ENCODE measurements around the gene FAM200B. TPM values are rescaled to one million over a fixed set of nuclear protein-coding genes. Genes with fewer than 3 reads are reported as not detected.

FAM200B gene
- total RNA-seq, 1 donor from 2014 or later, result 29.3 TPM

DNA sequence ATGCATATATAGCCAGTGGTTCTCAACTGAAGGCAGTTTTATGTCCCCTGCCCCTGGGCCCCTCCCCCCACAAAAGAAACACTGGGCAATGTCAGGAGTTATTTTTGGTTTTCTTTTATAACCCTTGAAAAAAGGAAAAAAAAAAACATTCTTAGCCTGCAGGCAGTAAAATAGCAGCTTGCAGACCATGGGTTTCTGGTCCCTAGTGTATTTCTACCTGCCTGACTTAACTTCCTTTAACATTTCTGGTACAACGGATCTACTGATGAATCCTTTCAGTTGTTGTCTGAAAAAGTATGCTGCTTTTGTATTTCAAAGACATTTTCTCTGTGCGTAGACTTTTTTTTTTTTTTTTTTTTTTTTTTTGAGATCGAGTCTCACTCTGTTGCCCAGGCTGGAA lies 11.1 kb upstream of the FAM200B start:
- H3K36me3 ChIP-seq, result no peaks in the 10 kb centered on the region
- no peaks in the 10 kb centered on the region for H3K9me3 ChIP-seq
- intact Hi-C loops (cut with DNase I), result no loop called here
- ATAC-seq, result no peak
- H3K4me1 ChIP-seq, result peaks cover 9% of the 10 kb centered on the region
- no peak overlapping the region for H3K27ac ChIP-seq
- no peak overlapping the region for H3K4me3 ChIP-seq
- H3K27me3 ChIP-seq, result no peaks in the 10 kb centered on the region
- DNase-seq, result no peak
- TF ChIP-seq, protein P1, sequence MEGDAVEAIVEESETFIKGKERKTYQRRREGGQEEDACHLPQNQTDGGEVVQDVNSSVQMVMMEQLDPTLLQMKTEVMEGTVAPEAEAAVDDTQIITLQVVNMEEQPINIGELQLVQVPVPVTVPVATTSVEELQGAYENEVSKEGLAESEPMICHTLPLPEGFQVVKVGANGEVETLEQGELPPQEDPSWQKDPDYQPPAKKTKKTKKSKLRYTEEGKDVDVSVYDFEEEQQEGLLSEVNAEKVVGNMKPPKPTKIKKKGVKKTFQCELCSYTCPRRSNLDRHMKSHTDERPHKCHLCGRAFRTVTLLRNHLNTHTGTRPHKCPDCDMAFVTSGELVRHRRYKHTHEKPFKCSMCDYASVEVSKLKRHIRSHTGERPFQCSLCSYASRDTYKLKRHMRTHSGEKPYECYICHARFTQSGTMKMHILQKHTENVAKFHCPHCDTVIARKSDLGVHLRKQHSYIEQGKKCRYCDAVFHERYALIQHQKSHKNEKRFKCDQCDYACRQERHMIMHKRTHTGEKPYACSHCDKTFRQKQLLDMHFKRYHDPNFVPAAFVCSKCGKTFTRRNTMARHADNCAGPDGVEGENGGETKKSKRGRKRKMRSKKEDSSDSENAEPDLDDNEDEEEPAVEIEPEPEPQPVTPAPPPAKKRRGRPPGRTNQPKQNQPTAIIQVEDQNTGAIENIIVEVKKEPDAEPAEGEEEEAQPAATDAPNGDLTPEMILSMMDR (IDR thresholded peaks at IDR 0.05), result no peak

DNA sequence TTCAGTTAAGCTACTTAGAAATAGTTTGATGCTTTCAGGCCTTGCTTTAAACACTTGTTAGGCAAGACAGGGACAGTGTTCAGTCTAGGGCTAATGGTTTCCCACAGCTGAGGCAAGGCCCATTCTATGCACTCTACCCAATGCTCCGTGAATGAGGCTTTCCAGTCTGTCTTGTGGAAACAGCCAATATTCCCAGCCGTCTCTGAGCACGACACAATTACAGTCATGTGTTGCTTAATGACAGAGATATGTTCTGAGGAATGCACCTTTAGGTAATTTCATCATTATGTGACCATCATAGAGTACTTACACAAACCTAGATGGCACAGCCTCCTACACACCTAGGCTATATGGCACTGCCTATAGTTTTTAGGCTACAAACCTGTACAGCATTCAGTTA lies 9.5 kb upstream of the FAM200B start:
- Histone ChIP-seq H3K4me1 (no peaks in the 10 kb centered on the region), H3K4me3 (no peak overlapping the region), H3K36me3 (no peaks in the 10 kb centered on the region), H3K9me3 (no peaks in the 10 kb centered on the region), H3K27me3 (no peaks in the 10 kb centered on the region), H3K27ac (no peak overlapping the region)
- DNase-seq (no peak), ATAC-seq (no peak)
- intact Hi-C loops (cut with DNase I), result no loop called here
- TF ChIP-seq, protein P1 (IDR thresholded peaks at IDR 0.05), result no peak

DNA sequence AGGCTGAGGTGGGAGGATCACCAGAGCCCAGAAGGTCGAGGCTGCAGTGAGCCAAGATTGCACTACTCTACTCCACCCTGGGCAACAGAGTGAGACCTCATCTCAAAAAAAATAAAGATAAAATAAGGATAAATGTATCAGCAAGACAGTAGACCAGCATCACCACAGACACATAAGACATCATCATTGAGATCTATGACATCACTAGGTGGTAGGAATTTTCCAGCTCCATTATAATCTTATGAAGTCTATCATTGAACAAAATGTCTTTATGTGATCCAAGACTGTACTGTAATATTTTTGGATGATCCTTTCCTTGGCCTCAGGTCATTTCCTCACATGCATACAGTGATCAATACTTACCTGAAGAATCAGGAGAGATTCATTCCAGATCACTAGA lies 8.3 kb upstream of the FAM200B start:
- DNase-seq (no peak), ATAC-seq (no peak)
- H3K4me1 ChIP-seq, result peaks cover 5% of the 10 kb centered on the region
- H3K27ac ChIP-seq, result no peak overlapping the region
- intact Hi-C loops (cut with DNase I), result no loop called here
- H3K9me3 ChIP-seq, result no peaks in the 10 kb centered on the region
- TF ChIP-seq, protein P1 (IDR thresholded peaks at IDR 0.05), result no peak
- H3K36me3 ChIP-seq, result no peaks in the 10 kb centered on the region
- no peak overlapping the region for H3K4me3 ChIP-seq
- no peaks in the 10 kb centered on the region for H3K27me3 ChIP-seq

DNA sequence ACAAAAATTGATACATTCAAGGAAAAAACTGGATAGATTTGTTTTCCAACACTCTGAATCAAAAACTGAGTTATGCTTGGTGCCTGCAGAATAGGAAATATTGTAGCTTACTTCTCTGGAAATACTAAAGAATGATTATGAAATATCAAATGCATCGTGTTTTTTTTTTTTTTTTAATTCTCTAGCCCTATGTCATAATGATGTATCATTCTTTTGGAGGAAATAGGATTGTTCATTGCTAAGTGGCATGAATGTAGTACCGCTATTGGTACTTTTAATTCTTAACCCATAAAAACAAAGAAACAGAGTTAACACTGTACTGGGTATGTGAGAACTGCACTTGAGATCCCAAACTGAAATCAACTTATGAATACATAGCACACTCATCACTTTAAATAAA lies 7.6 kb upstream of the FAM200B start:
- no peaks in the 10 kb centered on the region for H3K9me3 ChIP-seq
- H3K27me3 ChIP-seq, result no peaks in the 10 kb centered on the region
- intact Hi-C loops (cut with DNase I), result no loop called here
- no peak overlapping the region for H3K4me3 ChIP-seq
- DNase-seq (no peak), ATAC-seq (no peak)
- peaks cover 5% of the 10 kb centered on the region for H3K4me1 ChIP-seq
- no peak overlapping the region for H3K27ac ChIP-seq
- TF ChIP-seq, protein P1 (IDR thresholded peaks at IDR 0.05), result no peak
- H3K36me3 ChIP-seq, result no peaks in the 10 kb centered on the region

DNA sequence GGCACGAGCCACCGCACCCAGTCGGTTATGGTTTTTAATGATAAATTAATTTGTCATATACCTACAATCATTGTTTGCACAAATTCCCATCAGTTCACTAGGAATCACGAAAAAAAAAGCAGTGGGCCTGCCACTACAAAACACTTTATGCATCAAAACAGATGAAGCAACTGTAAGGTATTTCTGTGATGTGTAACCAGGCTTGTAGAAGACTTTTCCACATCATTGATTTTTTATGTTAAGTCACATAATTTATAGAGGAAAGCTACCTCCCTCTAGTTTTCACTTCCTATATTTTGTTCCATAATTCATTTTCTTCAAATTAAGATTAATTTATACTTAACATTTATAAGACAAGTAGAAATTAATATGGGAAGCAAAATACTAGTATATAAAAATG lies 6.7 kb upstream of the FAM200B start:
- intact Hi-C loops (cut with DNase I), result no loop called here
- DNase-seq (no peak), ATAC-seq (no peak)
- H3K27ac ChIP-seq, result no peak overlapping the region
- H3K4me3 ChIP-seq, result no peak overlapping the region
- TF ChIP-seq, protein P1 (IDR thresholded peaks at IDR 0.05), result no peak
- H3K27me3 ChIP-seq, result no peaks in the 10 kb centered on the region
- H3K9me3 ChIP-seq, result no peaks in the 10 kb centered on the region
- H3K4me1 ChIP-seq, result peaks cover 5% of the 10 kb centered on the region
- H3K36me3 ChIP-seq, result no peaks in the 10 kb centered on the region

DNA sequence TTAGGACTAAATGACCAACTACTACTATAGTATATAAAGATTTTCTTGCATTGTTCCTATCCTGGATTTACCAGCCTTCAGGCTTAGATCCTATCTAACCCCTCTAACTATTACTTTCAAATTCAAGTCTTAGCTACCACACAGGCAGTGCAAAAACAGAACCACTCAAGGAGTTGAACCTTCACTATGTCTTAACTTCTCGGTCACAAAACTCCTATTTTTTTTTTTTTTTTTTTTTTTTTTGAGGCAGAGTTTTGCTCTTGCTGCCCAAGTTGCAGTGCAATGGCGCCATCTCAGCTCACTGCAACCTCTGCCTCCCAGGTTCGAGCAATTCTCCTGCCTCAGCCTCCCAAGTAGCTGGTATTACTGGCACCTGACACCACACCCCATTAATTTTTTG lies 6.3 kb upstream of the FAM200B start:
- intact Hi-C loops (cut with DNase I), result no loop called here
- Histone ChIP-seq H3K4me1 (peaks cover 5% of the 10 kb centered on the region), H3K36me3 (no peaks in the 10 kb centered on the region), H3K9me3 (no peaks in the 10 kb centered on the region), H3K4me3 (no peak overlapping the region), H3K27ac (no peak overlapping the region), H3K27me3 (no peaks in the 10 kb centered on the region)
- ATAC-seq, result no peak
- TF ChIP-seq, protein P1 (IDR thresholded peaks at IDR 0.05), result no peak
- DNase-seq, result no peak
